Heart left ventricle (tissue), 13 donors: ENCODE data around the gene MAPK4.

Experiments
- CTCF ChIP-seq, 12 donors: fragments of 200-600 bp; sonication (generic) in 4 of 12; IDR thresholded peaks; one replicate each; pipeline versions ENCODE4 v1.5.0 to v1.8.0; 2018 to 2022; ENCODE audit warnings: antibody characterized with exemption in 12 of 12, mild to moderate bottlenecking in 5 of 12
- POLR2A ChIP-seq, 2 donors: fragments of 450-650 bp; IDR thresholded peaks; one replicate each; pipeline ENCODE4 v1.6.1; 2017; ENCODE audit warnings: antibody characterized with exemption in 2 of 2, mild to moderate bottlenecking in 2 of 2, moderate library complexity in 2 of 2
- donor health status: ischemic (EF 13 %, LVEDD 7.1; RV severe dilation, severe dysfunction).
- donor health status: DM: no; HTN: yes; CAD: no.
- donor health status: DM: no; HTN: no; CAD: no.
- donor health status: ischemic (EF 25% LVEDD 6.9; RV normal size, moderate dysfunction).
- donor health status: ischemic (EF 25% LVEDD 5.7; RV mildly dilated, moderate dysfunction).
- donor health status: ischemic (EF 35%, LVEDD 5.7; RV mildly dilated, moderate dysfunction).
- donor health status: nonischemic (EF 11% LVEDD 7.7; RV severe dilation, severe dysfunction).
- donor health status: DM: yes; HTN: yes; CAD: no.
- donor health status: PGD.
- donor health status: ischemic (EF 29% LVEDD 5.4; RV normal size, mild dysfunction).
- donor health status: nonischemic (EF 23%, LVEDD 6.1; RV moderate dilation, normal function).

GRCh38 chr18:50633992-50634391 lies 74.1 kb downstream of the MAPK4 start:
- TF ChIP-seq CTCF (IDR thresholded peaks at IDR 0.05) (no peak), POLR2A (IDR thresholded peaks at IDR 0.05) (no peak)
